IMR-90 (cell line): ENCODE data around the gene SLC6A2. TPM values are rescaled to one million over a fixed set of nuclear protein-coding genes. Genes with fewer than 3 reads are reported as not detected.

Source experiments
- ATAC-seq: fragments of 200-7000 bp; cut with Tn5 transposase; 2 replicates; pipeline ENCODE4 v1.9.1; 2020; ENCODE audit warnings: low read depth, mild to moderate bottlenecking, moderate library complexity
- BruUV-seq: library from RNA; stranded (reverse); fragments of 400-500 nt; replicated peaks from 2 replicates; lab custom pipeline; 2021; lab: Mats Ljungman, UMichigan
- CTCF ChIA-PET: fragments of 300-600 bp; formaldehyde crosslinking; extraction: SDS; loops from one replicate; lab custom pipeline; 2021; ENCODE audit warnings: antibody characterized with exemption; lab: Yijun Ruan, JAX
- POLR2A ChIA-PET: fragments of 300-600 bp; sonication (Branson Sonifier 250); formaldehyde crosslinking; loops from one replicate; lab custom pipeline; 2022; ENCODE audit warnings: antibody characterized with exemption; ENCODE audit not compliant: unreplicated experiment; lab: Charles Lee
- DNase-seq: peaks from one replicate; pipeline ENCODE4 v3.0.0; 2013
- H2AFZ ChIP-seq: replicated peaks from 2 replicates; pipeline ENCODE3; 2013; ENCODE audit warnings: low read length, mild to moderate bottlenecking; ENCODE audit not compliant: poor library complexity
- H2AK5ac ChIP-seq: 2 replicates; pipeline ENCODE4 v1.6.1; 2013; ENCODE audit warnings: low read depth, low read length, inconsistent platforms
- H2AK9ac ChIP-seq: replicated peaks from 2 replicates; pipeline ENCODE3; 2013; ENCODE audit warnings: mild to moderate bottlenecking, low read depth, low read length, moderate library complexity; ENCODE audit not compliant: poor library complexity
- H2BK120ac ChIP-seq: 2 replicates; pipeline ENCODE4 v1.6.1; 2013; ENCODE audit warnings: low read depth, low read length, inconsistent platforms
- H2BK15ac ChIP-seq: 3 replicates; pipeline ENCODE4 v1.6.1; 2013; ENCODE audit warnings: low read depth, low read length, inconsistent platforms
- H2BK20ac ChIP-seq: 2 replicates; pipeline ENCODE4 v1.6.1; 2013; ENCODE audit warnings: low read depth, mild to moderate bottlenecking, inconsistent platforms, low read length, moderate library complexity
- H2BK5ac ChIP-seq: 2 replicates; pipeline ENCODE4 v1.6.1; 2013; ENCODE audit warnings: mild to moderate bottlenecking, low read depth, low read length, inconsistent platforms; ENCODE audit not compliant: poor library complexity, severe bottlenecking
- H3K14ac ChIP-seq: replicated peaks from 2 replicates; pipeline ENCODE4 v1.6.1; 2013; ENCODE audit warnings: low read depth, low read length, inconsistent platforms
- H3K18ac ChIP-seq: 2 replicates; pipeline ENCODE4 v1.6.1; 2013; ENCODE audit warnings: low read depth, low read length, control low read depth
- H3K23ac ChIP-seq: 2 replicates; pipeline ENCODE4 v1.6.1; 2013; ENCODE audit warnings: low read depth, low read length, inconsistent platforms
- H3K27ac ChIP-seq: 2 replicates; pipeline ENCODE4 v1.5.1; 2013; ENCODE audit warnings: mild to moderate bottlenecking, control low read depth, low read length; ENCODE audit not compliant: insufficient read depth
- H3K27me3 ChIP-seq: 2 replicates; pipeline ENCODE4 v1.6.1; 2013; ENCODE audit warnings: low read length; ENCODE audit not compliant: control insufficient read depth, insufficient read depth
- H3K36me3 ChIP-seq: 2 replicates; pipeline ENCODE4 v1.6.1; 2013; ENCODE audit warnings: low read length, mixed read lengths; ENCODE audit not compliant: control insufficient read depth, insufficient read depth
- H3K4ac ChIP-seq: 2 replicates; pipeline ENCODE4 v1.6.1; 2013; ENCODE audit warnings: low read depth, low read length, inconsistent platforms
- H3K4me1 ChIP-seq: 2 replicates; pipeline ENCODE4 v1.6.1; 2013; ENCODE audit warnings: low read length, mixed read lengths; ENCODE audit not compliant: control insufficient read depth, insufficient read depth
- H3K4me2 ChIP-seq: 2 replicates; pipeline ENCODE4 v1.6.1; 2013; ENCODE audit warnings: low read depth, mild to moderate bottlenecking, control low read depth, low read length, moderate library complexity
- H3K4me3 ChIP-seq: 2 replicates; pipeline ENCODE4 v1.5.1; 2013; ENCODE audit warnings: low read depth, mild to moderate bottlenecking, control low read depth, low read length, moderate library complexity; ENCODE audit not compliant: insufficient read depth
- H3K56ac ChIP-seq: 2 replicates; pipeline ENCODE4 v1.6.1; 2013; ENCODE audit warnings: low read length, inconsistent platforms; ENCODE audit not compliant: insufficient read depth; ENCODE audit errors: extremely low read depth
- H3K79me1 ChIP-seq, 2 experiments: 2 replicates each; pipeline ENCODE4 v1.6.1; 2013; ENCODE audit warnings: low read length in 2 of 2, inconsistent platforms in 1 of 2, low read depth in 1 of 2
- H3K9ac ChIP-seq: 2 replicates; pipeline ENCODE4 v1.6.1; 2013; ENCODE audit warnings: low read depth, low read length, control low read depth
- H3K9me1 ChIP-seq: 2 replicates; pipeline ENCODE4 v1.6.1; 2013; ENCODE audit warnings: low read length, inconsistent platforms; ENCODE audit not compliant: insufficient read depth
- H3K9me3 ChIP-seq: 2 replicates; pipeline ENCODE4 v1.6.1; 2013; ENCODE audit warnings: low read length; ENCODE audit not compliant: control insufficient read depth, insufficient read depth
- H4K20me1 ChIP-seq: 2 replicates; pipeline ENCODE4 v1.6.1; 2013; ENCODE audit warnings: low read length, inconsistent platforms; ENCODE audit not compliant: insufficient read depth
- H4K5ac ChIP-seq: 2 replicates; pipeline ENCODE4 v1.6.1; 2013; ENCODE audit warnings: mild to moderate bottlenecking, low read depth, low read length, control low read depth
- H4K8ac ChIP-seq, 2 experiments: 2 replicates each; pipeline ENCODE4 v1.6.1; 2013; ENCODE audit warnings: low read depth in 2 of 2, low read length in 2 of 2, control low read depth in 1 of 2, inconsistent platforms in 1 of 2
- H4K91ac ChIP-seq: 2 replicates; pipeline ENCODE4 v1.6.1; 2013; ENCODE audit warnings: low read depth, low read length, inconsistent platforms; ENCODE audit not compliant: insufficient read depth
- BHLHE40 ChIP-seq: fragments of 150-350 bp; IDR thresholded peaks from 2 replicates; pipeline ENCODE4 v1.6.1; 2016; ENCODE audit warnings: mild to moderate bottlenecking, low read depth, low read length
- ELK1 ChIP-seq: fragments of 150-350 bp; IDR thresholded peaks from 2 replicates; pipeline ENCODE4 v1.6.1; 2016; ENCODE audit warnings: low read depth, mild to moderate bottlenecking, low read length, moderate library complexity, borderline replicate concordance
- FOS ChIP-seq: fragments of 150-350 bp; IDR thresholded peaks from 2 replicates; pipeline ENCODE4 v1.6.1; 2016; ENCODE audit warnings: low read depth, low read length
- MAFK ChIP-seq: IDR thresholded peaks from 2 replicates; pipeline ENCODE4 v1.6.1; 2012; ENCODE audit warnings: low read depth, low read length, improper control_type of control experiment
- MAZ ChIP-seq: IDR thresholded peaks from 2 replicates; pipeline ENCODE4 v1.6.1; 2012; ENCODE audit warnings: low read depth, mild to moderate bottlenecking, low read length, improper control_type of control experiment, moderate library complexity, borderline replicate concordance
- RCOR1 ChIP-seq: IDR thresholded peaks from 2 replicates; pipeline ENCODE4 v1.6.1; 2012; ENCODE audit warnings: mild to moderate bottlenecking, low read length, improper control_type of control experiment; ENCODE audit not compliant: insufficient replicate concordance
- RFX5 ChIP-seq: IDR thresholded peaks from 2 replicates; pipeline ENCODE4 v1.8.0; 2012; ENCODE audit warnings: low read depth, mild to moderate bottlenecking, low read length, moderate library complexity
- WGBS, 2 experiments: methylation state at CpG; one replicate each; pipeline versions ENCODE4 v1.1.5 to v1.1.7; 2013; ENCODE audit warnings: missing lambda C conversion rate in 2 of 2; ENCODE audit not compliant: insufficient read length in 1 of 2; ENCODE audit errors: extremely low coverage in 2 of 2; 5-methylcytosine and 5-hydroxymethylcytosine counted together
- dilution Hi-C: fragments of 300-500 bp; cut with HindIII; formaldehyde crosslinking; loops from one replicate; pipeline ENCODE4 v1.14.3; 2018; ENCODE audit warnings: low sequenced_read_pairs; ENCODE audit not compliant: unreplicated experiment
- in situ Hi-C: fragments of 300-500 bp; cut with MboI; formaldehyde crosslinking; loops from 3 replicates; pipeline ENCODE4 v1.14.3; 2019; ENCODE audit warnings: low sequenced_read_pairs, inconsistent platforms, mixed read lengths
- intact Hi-C: fragments of 100-400 bp; cut with micrococcal nuclease; formaldehyde crosslinking; loops from 2 replicates; pipeline ENCODE4 v1.10.0; 2022
- polyA plus RNA-seq, 3 experiments: library from polyadenylated mRNA; depleted of rRNA; stranded (reverse); fragments of >200 nt; gene quantifications; 2 replicates each; pipeline ENCODE4 v1.2.3, GENCODE V29; 2012; ENCODE audit warnings: low replicate concordance in 1 of 3
- total RNA-seq: library from RNA; depleted of rRNA; stranded (reverse); fragments of >200 nt; gene quantifications from 2 replicates; pipeline ENCODE4 v1.2.3, GENCODE V29; 2012

The SLC6A2 gene
- total and polyA plus RNA-seq, 2 of the 4 experiments (the other 2 are of a cell fraction), result not detected

DNA sequence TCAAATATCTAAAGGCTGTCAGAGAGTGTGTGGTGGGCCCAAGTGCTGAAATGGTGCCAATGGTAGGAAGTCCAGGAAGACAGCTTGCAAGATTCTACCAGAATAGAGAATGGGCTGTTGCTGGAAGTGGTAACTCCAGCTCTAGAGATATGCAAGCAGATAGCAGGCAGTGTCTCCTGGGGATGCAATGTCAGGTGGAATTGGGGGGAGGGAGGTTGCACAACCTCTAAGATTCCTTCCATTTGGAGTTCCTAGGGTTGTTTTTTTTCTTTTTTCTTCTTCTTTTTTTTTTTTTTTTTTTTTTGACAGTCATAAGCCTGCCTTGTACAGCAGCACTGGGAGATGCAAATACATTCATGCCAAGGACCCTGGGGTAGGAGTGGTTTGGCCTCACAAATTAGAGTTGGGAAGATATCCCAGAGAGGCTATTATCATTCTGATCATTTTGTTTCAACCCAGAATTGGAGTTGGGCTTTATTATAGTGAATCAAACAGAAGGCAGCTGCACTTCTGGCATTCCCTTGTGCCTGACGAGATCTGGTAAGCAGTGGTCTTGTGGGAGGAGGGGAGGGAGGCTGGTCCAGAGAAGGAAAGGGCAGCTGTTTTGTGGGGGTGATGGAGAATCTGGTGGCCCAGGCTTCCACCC, 51.1 kb downstream of the SLC6A2 start:
- no peak overlapping the region for H3K9ac ChIP-seq
- ChIA-PET POLR2A (no interaction called here), CTCF (interaction anchor here (3.5 kb wide), 1 partner anchor 242 kb away, joined by 20 read pairs; no protein-coding TSS in a partner anchor)
- H3K56ac ChIP-seq, result no peak overlapping the region
- H2BK20ac ChIP-seq, result no peak overlapping the region
- H2BK120ac ChIP-seq, result no peak overlapping the region
- no CpG with 5 or more reads among the region's 1 CpG for WGBS, 2 experiments
- no peak overlapping the region for H2AFZ ChIP-seq
- ATAC-seq (no peak), DNase-seq (no peak)
- TF ChIP-seq MAFK (no peak), ELK1 (no peak), RCOR1 (no peak), BHLHE40 (no peak), RFX5 (no peak), FOS (no peak), MAZ (no peak)
- H4K5ac ChIP-seq, result no peak overlapping the region
- H3K4me3 ChIP-seq, result no peak overlapping the region
- no peak overlapping the region for H3K18ac ChIP-seq
- H3K79me1 ChIP-seq, result no peaks in the 10 kb centered on the region
- no peaks in the 10 kb centered on the region for H3K4me1 ChIP-seq
- no peak overlapping the region for H2AK5ac ChIP-seq
- no peaks in the 10 kb centered on the region for H3K36me3 ChIP-seq
- no peak overlapping the region for H3K14ac ChIP-seq
- H3K9me3 ChIP-seq, result no peaks in the 10 kb centered on the region
- H3K27ac ChIP-seq, result no peak overlapping the region
- in situ Hi-C loops, result loop anchor here (25.0 kb wide), 1 partner anchor 605 kb away; no protein-coding TSS in a partner anchor
- H2BK15ac ChIP-seq, result no peak overlapping the region
- H3K4ac ChIP-seq, result no peak overlapping the region
- H4K8ac ChIP-seq, result no peak overlapping the region
- peaks cover 12% of the 10 kb centered on the region for H3K27me3 ChIP-seq
- no peaks in the 10 kb centered on the region for H3K9me1 ChIP-seq
- no peak overlapping the region for H3K23ac ChIP-seq
- no TSS peak for BruUV-seq
- H4K20me1 ChIP-seq, result no peaks in the 10 kb centered on the region
- H3K4me2 ChIP-seq, result no peak overlapping the region
- no peak overlapping the region for H2AK9ac ChIP-seq
- dilution Hi-C loops, result no loop called here
- intact Hi-C loops, result no loop called here
- no peak overlapping the region for H2BK5ac ChIP-seq
- H4K91ac ChIP-seq, result no peak overlapping the region
